Neuron (in vitro differentiated cells): ENCODE results near the gene SAMMSON.

Experiments
- H2AFZ ChIP-seq: one replicate; pipeline ENCODE4 v1.6.1; 2013; ENCODE audit warnings: low read depth, mild to moderate bottlenecking, inconsistent platforms, low read length, moderate library complexity
- H3K27me3 ChIP-seq: one replicate; pipeline ENCODE4 v1.6.1; 2013; ENCODE audit warnings: low read length; ENCODE audit not compliant: insufficient read depth
- H3K36me3 ChIP-seq: one replicate; pipeline ENCODE4 v1.6.1; 2013; ENCODE audit warnings: low read length; ENCODE audit not compliant: insufficient read depth
- H3K4me1 ChIP-seq: one replicate; pipeline ENCODE4 v1.6.1; 2013; ENCODE audit warnings: low read length; ENCODE audit not compliant: insufficient read depth
- H3K4me3 ChIP-seq: 2 replicates; pipeline ENCODE4 v1.5.1; 2013; ENCODE audit warnings: mild to moderate bottlenecking, low read length, moderate library complexity
- H3K9me3 ChIP-seq: one replicate; pipeline ENCODE4 v1.6.1; 2013; ENCODE audit warnings: low read length

Gene SAMMSON

DNA sequence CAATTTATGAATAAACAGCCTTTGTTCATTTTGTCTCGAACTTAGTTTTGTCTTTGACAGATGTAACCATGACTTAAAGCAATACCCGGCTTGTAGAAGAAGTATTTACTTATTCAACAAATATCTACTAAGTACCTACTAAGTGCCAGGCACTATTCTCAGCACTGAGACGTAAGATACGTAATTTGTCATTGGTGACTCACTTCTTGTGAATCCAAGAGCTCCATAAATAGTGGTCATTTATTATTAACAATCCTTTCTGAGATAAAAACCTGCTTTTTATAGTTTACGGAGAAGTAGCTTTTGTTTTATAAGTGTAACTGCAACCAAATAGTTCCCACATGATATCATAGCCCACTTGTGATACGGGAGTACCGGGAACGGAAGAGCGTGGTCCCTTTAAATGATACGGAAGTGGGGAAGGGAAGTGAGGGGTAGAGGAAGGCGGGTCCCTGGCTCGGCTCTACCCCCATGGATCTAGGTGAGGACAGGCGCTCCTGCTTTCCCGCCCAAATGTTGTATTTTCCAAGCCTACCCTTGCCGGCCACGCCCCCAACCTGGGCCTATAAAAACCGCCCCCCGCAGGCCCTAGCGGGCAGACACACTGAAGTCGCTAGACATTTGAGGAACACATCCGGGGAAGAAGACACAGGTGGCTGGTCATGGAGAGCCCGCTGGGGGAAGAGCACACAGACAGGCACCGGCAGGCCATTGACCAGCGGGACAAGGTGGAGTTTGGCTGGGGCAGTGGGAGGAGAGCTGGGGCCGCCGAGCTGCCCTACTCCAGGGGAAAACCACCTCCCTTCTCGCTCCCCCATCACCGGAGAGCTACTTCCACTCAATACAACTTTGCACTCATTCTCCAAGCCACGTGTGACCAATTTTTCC, at the start of gene SAMMSON:
Gene SAMMSON, plus strand, starts transcription at position 594 of the 888 bp plus-strand sequence.
- Histone ChIP-seq H3K36me3 (no peaks in the 10 kb centered on the region), H3K4me3 (no peak within 1 kb of the TSS), H3K27me3 (no peaks in the 10 kb centered on the region), H3K9me3 (no peaks in the 10 kb centered on the region), H3K4me1 (peaks cover 12% of the 10 kb centered on the region), H2AFZ (no peak within 1 kb of the TSS)

- Histone ChIP-seq H3K4me3 (no peak overlapping the region), H3K27me3 (no peaks in the 10 kb centered on the region), H2AFZ (no peak overlapping the region), H3K36me3 (no peaks in the 10 kb centered on the region), H3K9me3 (no peaks in the 10 kb centered on the region), H3K4me1 (no peaks in the 10 kb centered on the region)
Observed at GRCh38 chr3:69951616-69952015, 47.9 kb upstream of the SAMMSON start.

DNA sequence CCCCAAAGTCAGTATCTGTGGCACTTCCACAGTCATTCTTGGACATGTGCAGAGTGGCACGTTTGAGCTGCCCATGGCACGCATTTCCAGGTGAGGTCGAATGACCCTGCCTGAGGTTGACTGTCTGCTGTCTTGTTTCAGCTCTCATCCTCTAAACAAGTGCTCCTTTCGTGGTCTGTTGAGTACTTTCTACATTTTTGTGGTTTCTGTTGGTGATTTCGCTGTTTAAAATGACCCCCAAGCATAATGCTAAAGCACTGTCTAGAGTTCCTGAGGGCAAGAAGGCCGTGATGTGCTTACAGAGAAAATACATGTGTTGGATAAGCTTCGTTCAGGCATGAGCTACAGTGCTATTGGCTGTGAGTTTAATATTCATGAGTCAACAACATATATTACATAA, 40.0 kb upstream of the SAMMSON start:
- no peak overlapping the region for H2AFZ ChIP-seq
- no peaks in the 10 kb centered on the region for H3K36me3 ChIP-seq
- no peaks in the 10 kb centered on the region for H3K27me3 ChIP-seq
- no peaks in the 10 kb centered on the region for H3K9me3 ChIP-seq
- H3K4me1 ChIP-seq, result no peaks in the 10 kb centered on the region
- no peak overlapping the region for H3K4me3 ChIP-seq

DNA sequence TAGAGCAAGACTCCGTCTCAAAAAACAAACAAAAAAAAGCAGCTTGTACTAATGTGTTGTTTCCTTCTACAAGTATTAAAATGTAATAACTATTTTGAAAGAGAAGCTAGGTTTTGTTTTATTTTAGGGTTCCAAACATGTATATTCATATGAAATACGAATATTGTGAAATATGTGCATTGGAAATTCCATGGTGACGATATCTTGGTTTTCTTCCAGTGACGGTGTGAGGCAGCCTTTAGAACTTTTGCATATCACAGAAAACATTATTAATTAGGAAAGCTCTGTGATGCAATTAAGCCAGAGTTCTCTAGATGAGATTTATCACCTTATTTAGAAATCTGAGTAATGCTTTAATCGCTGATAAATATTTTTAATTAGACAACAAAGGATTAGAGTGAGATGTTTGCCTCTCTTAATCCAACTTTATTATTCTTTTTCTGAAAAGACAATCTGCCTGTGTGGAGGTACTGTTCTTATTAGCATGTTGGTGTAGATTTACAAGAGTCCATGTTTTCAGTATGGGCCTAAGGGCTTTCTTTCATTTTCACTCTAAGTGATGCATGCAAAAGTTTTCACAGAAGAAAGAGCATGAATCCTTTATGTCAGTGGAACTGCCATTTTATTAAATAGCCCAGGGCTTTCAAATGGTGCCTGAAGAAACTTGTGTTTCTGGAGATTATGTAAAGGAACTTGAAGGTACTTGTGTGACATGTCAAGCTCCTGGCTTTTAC, 37.7 kb upstream of the SAMMSON start:
- Histone ChIP-seq H3K4me3 (no peak overlapping the region), H3K9me3 (no peaks in the 10 kb centered on the region), H3K4me1 (no peaks in the 10 kb centered on the region), H2AFZ (no peak overlapping the region), H3K36me3 (no peaks in the 10 kb centered on the region), H3K27me3 (no peaks in the 10 kb centered on the region)

- H2AFZ ChIP-seq, result no peak overlapping the region
- H3K4me1 ChIP-seq, result no peaks in the 10 kb centered on the region
- H3K9me3 ChIP-seq, result no peaks in the 10 kb centered on the region
- no peaks in the 10 kb centered on the region for H3K36me3 ChIP-seq
- no peak overlapping the region for H3K4me3 ChIP-seq
- no peaks in the 10 kb centered on the region for H3K27me3 ChIP-seq
Observed at GRCh38 chr3:69963643-69964042, 35.9 kb upstream of the SAMMSON start.

DNA sequence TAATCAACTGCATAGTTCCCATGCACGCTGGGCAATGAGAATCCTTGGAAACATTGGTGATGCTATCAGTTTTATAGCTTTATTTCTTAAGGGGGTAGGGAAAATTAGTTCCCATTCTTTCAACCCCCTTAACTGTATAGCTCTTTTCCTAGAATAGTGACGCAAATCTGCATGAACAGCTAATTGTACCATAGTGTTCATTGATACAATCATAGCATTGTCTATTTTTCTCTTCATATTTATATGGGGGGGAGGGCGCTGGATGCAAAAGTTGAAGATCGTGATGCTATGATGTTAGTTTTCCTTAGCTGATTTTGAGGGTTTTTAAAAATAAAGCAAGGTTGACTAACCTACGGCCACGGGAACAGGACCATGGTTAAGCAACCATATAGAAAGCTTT, 32.4 kb upstream of the SAMMSON start:
- Histone ChIP-seq H2AFZ (no peak overlapping the region), H3K4me3 (no peak overlapping the region), H3K27me3 (no peaks in the 10 kb centered on the region), H3K4me1 (no peaks in the 10 kb centered on the region), H3K9me3 (no peaks in the 10 kb centered on the region), H3K36me3 (no peaks in the 10 kb centered on the region)

GRCh38 chr3:69970827-69971226, 28.7 kb upstream of the SAMMSON start:
- Histone ChIP-seq H3K4me3 (no peak overlapping the region), H3K27me3 (no peaks in the 10 kb centered on the region), H3K9me3 (no peaks in the 10 kb centered on the region), H2AFZ (no peak overlapping the region), H3K36me3 (no peaks in the 10 kb centered on the region), H3K4me1 (no peaks in the 10 kb centered on the region)

DNA sequence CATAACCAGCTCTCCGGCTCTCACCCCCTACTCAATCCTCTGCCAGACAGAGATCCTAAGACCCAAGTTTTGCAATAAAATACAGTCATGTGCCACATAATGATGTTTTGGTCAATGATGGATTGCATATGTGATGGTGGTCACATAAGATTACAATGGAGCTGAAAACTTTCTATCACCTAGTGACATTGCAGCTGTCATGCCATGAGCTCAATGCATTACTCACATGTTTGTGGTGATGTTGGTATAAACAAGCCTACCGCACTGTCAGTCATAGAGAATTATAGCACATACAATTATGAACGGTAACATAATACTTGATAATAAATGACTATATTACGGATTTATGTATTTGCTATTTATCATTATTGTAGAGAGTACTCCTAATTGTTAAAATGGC, 26.9 kb upstream of the SAMMSON start:
- no peaks in the 10 kb centered on the region for H3K36me3 ChIP-seq
- H3K4me1 ChIP-seq, result no peaks in the 10 kb centered on the region
- H3K4me3 ChIP-seq, result no peak overlapping the region
- H2AFZ ChIP-seq, result no peak overlapping the region
- peaks cover 2% of the 10 kb centered on the region for H3K9me3 ChIP-seq
- no peaks in the 10 kb centered on the region for H3K27me3 ChIP-seq

DNA sequence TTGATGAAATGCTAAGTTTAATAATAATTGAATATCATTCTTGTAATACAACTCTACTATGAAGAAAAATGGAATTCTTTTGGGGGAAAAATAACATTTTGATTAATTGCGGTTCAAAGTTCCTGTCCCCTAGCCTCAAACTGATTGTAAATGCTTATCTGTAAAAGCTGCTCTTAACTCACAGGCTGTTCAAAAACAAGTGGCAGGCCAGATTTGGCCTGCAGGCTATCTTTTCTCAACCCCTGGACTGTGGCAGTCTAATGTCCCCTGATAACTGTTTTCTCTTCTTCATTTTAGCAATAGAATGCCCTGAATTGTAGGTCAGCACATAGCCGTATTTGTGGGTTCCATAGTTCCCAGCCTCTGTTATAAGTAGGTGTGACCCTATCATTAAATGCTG, 23.5 kb upstream of the SAMMSON start:
- Histone ChIP-seq H3K9me3 (peaks cover 2% of the 10 kb centered on the region), H2AFZ (no peak overlapping the region), H3K4me3 (no peak overlapping the region)

DNA sequence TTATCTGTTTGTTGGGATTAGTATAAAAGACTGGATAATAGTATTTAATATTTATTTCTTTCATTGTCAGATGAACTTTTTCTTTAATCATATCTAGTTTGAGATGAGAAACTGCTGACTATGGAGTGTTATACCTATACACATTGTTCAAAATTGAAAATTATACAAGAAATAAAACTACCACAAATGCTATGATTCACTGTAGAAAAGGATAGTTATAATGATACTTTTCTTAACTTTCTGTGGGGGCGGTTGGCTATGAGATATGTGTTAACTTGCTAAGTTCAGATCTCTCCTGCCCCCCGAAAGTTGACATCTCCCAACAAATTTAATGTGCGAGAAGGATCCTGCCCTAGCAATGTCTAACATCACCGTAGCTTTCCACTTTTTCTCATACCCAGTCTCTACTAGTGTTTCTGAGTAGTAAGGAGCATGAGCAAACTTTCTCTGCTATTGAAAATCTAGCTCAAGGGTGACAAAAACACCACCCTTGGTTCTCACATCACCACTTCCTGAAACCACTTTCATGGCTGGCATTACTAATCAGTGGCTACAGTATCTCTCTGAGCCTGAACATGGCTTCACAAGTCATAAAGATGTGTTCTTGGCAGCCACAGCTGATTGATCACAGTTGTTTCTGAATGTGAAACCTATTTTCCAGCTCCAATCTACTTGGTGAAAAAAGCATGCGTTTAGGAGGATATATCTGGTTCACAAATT, 15.8 kb upstream of the SAMMSON start:
- Histone ChIP-seq H3K4me1 (no peaks in the 10 kb centered on the region), H3K27me3 (no peaks in the 10 kb centered on the region), H3K9me3 (no peaks in the 10 kb centered on the region), H3K36me3 (no peaks in the 10 kb centered on the region), H3K4me3 (no peak overlapping the region), H2AFZ (no peak overlapping the region)

More for the DNA sequence above, 23.5 kb upstream of the SAMMSON start:
- no peaks in the 10 kb centered on the region for H3K4me1 ChIP-seq
- H3K27me3 ChIP-seq, result no peaks in the 10 kb centered on the region
- H3K36me3 ChIP-seq, result no peaks in the 10 kb centered on the region

- no peaks in the 10 kb centered on the region for H3K4me1 ChIP-seq
- no peaks in the 10 kb centered on the region for H3K27me3 ChIP-seq
- H3K36me3 ChIP-seq, result no peaks in the 10 kb centered on the region
- no peaks in the 10 kb centered on the region for H3K9me3 ChIP-seq
- H2AFZ ChIP-seq, result no peak overlapping the region
- no peak overlapping the region for H3K4me3 ChIP-seq
Observed at GRCh38 chr3:69985266-69985665, 14.3 kb upstream of the SAMMSON start.

DNA sequence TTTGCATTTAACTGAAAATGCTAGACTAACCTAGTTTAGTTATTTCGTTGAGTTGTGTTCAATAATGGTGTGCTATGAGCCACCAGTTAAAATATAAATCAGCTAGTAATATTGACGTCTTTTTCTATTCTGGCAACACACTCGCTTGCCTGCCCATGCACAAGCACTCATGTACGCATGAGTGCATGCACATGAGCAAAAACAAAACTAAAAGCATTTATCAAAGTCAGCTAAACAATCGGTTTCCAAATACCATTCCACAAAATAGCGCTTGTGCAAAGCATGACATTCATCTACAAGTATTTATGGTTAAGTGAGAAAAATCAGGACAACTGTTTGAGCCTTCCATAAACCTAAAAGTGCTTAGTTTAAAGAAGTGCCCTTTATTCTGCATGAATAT, 13.1 kb upstream of the SAMMSON start:
- no peaks in the 10 kb centered on the region for H3K9me3 ChIP-seq
- no peak overlapping the region for H2AFZ ChIP-seq
- no peaks in the 10 kb centered on the region for H3K4me1 ChIP-seq
- no peak overlapping the region for H3K4me3 ChIP-seq
- H3K36me3 ChIP-seq, result no peaks in the 10 kb centered on the region
- no peaks in the 10 kb centered on the region for H3K27me3 ChIP-seq

- Histone ChIP-seq H3K4me1 (no peaks in the 10 kb centered on the region), H3K4me3 (no peak overlapping the region), H3K9me3 (no peaks in the 10 kb centered on the region), H3K27me3 (no peaks in the 10 kb centered on the region), H3K36me3 (no peaks in the 10 kb centered on the region), H2AFZ (no peak overlapping the region)
Observed at GRCh38 chr3:69987833-69988232, 11.7 kb upstream of the SAMMSON start.
